SU-DHL-6 (cell line): ENCODE results near the gene TTC19.

Source experiments
- CTCF ChIP-seq: fragments of 200-600 bp; sonication (generic); IDR thresholded peaks from one replicate; pipeline ENCODE4 v1.5.1; 2017; ENCODE audit warnings: antibody characterized with exemption, mild to moderate bottlenecking, low read length, moderate library complexity; ENCODE audit not compliant: insufficient read depth, poor library complexity, severe bottlenecking
- EZH2phosphoT487 ChIP-seq: fragments of 200-600 bp; sonication (generic), shearing (Covaris generic); conservative IDR thresholded peaks from 2 replicates; pipeline ENCODE4 v1.6.1; 2018; ENCODE audit warnings: mild to moderate bottlenecking, antibody characterized with exemption, low read length, moderate library complexity, mixed read lengths

GRCh38 chr17:16046966-16047365, 47.3 kb downstream of the TTC19 start:
- no peak for TF ChIP-seq CTCF
- no peak for TF ChIP-seq EZH2phosphoT487
